DMS 273 treated with DMSO at 0.1 percent for 48 hours (cell line): Measurements from ENCODE around the gene MOGAT2.
"Not testable (repeated sequence)": the region's sequence is repeated elsewhere in the genome, so short reads cannot be mapped to it uniquely, and the experiment has no call there.

Experiments
- DNase-seq: peaks from one replicate; lab custom pipeline; 2025; lab: John Stamatoyannopoulos, UW

MOGAT2 gene

DNA sequence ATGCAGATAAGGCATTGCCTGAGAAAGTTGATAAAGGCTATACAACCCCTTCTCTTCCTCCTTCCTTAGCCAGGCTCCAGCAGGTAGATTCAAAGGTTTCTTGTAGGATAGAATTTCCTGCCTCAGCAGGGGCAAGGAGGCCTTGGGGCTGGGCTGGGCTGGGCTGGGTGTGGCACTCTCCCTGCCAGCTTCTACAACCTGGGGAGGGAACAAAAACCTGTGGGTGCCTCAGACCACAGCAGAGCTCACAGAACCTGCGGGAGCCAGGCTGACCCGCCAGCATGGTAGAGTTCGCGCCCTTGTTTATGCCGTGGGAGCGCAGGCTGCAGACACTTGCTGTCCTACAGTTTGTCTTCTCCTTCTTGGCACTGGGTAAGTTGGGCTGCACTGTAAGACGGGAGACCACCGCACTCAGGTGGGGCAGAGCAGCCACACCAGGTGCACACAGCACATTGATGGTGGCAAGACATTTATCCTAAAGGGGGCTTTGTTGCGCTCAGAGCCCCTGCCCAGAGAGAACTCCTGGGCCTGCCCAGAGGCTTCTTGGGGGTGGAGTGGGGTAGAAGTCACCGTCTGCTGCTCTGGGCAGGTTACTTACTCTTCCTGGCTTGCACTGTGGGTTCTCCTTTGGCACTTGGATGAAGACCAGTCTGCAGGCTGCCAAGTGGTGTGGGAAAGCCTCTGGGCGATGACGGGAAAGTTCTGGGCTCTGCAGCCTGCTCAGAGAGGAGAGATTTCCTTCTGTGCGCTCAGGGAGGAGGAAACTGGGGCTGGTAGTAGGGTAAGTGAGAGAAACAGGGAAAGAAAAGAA, at the start of gene MOGAT2:
TSS of gene MOGAT2 (plus strand) at position 231 of the 811 bp plus-strand sequence. CDS start at position 282, 51 bp downstream.
- no peak for DNase-seq

- no peak for DNase-seq
Measured at GRCh38 chr11:75668451-75669297, 49.0 kb upstream of the MOGAT2 start, which contains the start of gene MAP6. Gene MAP6, minus strand, starts transcription at chr11:75669038. Its CDS starts 669 bp downstream, at chr11:75668369.

DNA sequence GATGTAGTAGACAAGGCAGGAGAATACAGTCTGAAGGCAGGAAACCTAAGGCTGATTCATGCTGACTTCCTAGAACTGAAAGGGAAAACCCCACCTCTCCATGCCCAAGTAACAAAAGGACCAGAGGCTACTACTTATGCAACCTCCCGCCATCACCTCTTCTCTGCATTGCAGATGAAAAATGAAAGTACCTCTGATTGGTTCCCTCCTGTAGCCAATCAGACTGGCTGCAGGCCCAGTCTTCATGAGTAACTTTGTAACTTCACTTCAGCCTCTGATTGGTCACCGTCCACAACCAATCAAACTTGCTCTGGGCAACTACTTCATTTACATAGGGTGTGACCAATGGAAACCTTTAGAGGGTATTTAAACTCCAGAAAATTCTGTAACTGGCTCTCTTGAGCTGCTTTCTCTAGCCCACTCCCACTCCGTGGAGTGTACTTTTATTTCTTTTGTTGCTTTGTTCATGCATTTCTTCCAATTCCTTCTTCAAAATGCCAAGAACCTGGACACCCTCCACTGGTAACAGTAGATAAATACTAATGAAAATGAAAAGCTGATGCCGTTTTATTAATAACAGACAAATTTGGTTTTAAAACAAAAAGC, 43.6 kb upstream of the MOGAT2 start:
- DNase-seq, result no peak

DNA sequence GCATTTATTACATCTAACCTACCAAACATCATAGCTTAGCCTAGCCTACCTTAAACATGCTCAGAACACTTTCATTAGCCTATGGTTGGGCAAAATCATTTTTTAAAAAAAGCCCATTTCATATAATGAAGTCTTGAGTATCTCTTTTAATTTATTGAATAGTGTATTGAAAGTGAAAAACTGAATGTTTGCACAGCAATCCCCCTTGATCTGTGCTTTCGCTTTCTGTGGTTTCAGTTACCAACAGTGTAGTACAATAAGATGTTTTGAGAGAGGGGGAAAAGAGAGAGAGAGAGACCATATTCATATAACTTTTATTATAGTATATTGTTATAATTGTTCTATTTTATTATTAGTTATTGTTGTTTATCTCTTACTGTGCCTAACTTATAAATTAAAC, 40.4 kb upstream of the MOGAT2 start:
- DNase-seq, result no peak

DNA sequence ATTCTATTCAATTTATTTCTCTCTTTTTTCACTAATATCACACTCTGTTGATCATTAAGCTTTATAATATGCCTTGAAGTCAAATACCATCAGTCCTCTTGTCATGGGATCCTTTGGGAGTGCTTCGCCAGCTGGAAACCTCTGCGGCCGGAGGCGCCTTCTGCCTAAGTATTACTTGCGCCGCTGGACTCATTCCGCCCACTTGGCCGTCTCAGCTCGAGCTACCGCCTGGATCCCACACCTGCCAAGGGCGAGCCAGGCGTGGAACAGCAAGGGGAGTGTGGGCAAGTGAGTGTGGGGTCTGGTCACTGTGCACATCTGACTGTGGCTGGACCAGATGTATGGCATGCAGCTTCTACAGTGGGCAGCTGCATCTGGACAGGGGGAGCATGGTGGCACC, 39.7 kb upstream of the MOGAT2 start:
- no peak for DNase-seq

DNA sequence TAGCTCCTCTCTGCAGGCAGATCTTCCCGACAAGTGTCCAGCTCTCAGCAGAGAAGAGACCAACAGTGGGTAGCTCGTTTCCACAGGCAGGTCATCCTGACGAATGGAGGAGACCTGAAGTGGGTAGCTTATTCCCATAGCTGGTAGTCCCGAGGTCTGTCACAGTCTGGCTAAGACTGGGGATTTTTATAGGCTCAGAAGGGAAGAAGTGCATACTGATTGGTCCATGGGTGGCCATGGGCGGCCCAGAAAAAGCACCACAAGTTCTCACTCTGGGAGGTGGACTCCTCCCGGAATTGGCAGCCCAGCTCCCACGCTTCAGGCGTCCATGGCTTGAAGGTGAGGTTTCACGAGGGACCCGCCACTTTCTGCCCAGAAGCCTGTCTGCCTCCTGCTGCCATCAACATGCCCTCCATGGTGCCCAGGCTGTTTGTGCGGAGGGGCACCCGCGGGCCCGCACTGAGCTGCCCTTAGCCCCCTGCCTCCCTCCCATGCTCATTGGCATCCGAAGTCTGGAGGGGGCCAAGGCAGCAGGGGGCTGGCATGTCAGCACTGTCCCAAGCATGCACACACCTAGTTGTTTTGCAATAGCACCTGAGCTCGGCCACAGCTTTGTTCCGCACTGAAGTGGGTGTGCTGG, 38.9 kb upstream of the MOGAT2 start:
- no peak for DNase-seq

DNA sequence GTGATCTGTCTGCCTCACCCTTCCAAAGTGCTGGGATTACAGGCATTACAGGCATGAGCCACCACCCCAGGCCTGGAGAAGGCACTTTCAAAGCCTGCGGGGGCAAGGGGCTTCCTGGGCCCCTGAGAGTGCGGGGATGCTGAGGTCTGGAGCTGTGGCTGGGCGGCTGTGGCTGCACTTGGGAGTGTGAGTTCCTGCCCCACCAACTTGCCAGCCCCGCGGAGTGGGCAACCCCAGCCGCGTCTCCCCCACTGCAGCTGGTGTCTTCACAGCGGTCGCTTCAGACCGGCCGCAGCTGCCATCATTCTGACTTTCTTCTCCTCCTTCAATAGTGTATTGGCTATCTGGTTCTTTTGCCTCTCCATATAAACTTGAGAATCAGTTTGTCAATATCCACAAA, 38.1 kb upstream of the MOGAT2 start:
- DNase-seq, result no peak

DNA sequence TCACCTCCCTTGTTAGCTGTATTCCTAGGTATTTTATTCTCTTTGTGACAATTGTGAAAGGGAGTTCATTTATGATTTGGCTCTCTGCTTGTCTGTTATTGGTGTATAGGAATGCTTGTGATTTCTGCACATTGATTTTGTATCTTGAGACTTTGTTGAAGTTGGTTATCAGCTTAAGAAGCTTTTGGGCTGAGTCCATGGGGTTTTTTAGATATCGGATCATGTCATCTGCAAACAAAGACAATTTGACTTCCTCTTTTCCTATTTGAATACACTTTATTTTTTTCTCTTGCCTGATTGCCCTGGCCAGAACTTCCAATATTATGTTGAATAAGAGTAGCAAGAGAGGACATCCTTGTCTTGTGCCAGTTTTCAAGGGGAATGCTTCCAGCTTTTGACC, 33.8 kb upstream of the MOGAT2 start:
- DNase-seq, result not testable (repeated sequence)

DNA sequence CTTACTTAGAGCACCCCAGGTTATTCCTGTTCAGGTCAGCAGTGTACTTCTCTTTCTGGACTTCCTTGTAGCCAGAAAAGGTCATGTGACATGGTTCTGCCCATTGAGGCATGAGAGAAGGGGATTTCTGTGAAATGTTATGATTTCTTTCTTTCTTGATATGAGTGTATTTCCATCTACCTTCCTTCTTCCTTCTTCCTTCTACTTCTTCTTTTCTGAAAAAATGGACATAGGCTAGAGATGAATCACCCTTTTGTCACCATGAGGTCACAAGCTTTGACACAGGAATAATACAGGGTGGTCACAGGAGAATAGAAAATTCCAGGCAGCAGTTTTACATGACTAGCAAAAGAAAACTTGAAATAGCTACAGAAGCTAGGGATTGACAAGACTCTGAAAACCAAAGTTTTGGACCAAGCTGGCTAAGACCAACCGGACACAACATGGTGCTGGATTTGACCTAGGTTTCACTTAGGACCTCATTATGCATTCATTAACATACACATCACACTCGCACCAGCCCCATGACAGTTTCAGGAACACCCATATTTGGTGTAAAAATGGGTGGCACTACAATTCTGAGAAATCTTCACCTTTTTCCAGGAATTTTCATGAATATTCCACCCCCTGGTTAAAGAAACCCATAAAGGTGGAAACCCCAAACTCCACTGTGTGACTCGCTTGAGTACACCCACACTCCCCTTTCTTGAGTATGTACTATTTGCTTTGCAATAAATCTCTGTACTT, 27.6 kb upstream of the MOGAT2 start:
- DNase-seq, result no peak

DNA sequence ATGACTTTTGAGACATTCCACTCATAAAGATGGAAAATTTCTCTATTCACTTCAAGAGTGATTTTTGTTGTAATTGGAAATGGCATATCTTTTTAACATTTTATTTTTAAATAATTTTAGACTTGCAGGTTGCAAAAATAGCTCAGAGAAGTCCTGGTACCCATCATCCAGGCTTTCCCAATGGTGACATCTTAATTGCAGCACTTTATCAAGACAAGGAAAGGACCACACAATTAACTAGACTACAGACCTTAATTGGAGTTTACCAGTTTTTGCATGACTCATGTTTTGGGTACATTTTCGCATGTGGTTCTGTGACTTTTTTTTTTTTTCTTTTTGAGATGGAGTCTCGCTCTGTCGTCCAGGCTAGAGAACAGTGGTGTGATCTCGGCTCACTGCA, 25.8 kb upstream of the MOGAT2 start:
- DNase-seq, result no peak

- DNase-seq, result no peak
Measured at GRCh38 chr11:75697906-75698581, 19.6 kb upstream of the MOGAT2 start.

DNA sequence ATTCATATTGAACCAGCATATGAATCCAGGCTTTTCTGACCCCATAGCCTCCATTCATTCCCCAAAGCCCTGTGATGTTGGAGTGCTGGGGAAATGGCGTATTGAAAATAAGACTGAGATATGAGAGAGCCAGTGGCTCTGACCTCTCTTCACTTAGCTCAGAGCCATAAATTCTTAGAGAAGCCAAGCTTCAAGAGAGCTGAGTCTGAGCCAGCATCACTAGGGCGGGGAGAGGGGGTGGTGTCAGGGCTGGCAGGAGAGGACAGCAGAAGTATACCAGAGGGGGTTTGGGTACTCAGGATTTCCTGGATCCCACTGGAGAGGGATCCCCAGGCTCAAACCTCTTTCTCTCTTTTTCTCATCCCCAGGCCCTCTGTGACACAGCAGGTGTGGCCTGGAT, 16.7 kb upstream of the MOGAT2 start:
- no peak for DNase-seq

DNA sequence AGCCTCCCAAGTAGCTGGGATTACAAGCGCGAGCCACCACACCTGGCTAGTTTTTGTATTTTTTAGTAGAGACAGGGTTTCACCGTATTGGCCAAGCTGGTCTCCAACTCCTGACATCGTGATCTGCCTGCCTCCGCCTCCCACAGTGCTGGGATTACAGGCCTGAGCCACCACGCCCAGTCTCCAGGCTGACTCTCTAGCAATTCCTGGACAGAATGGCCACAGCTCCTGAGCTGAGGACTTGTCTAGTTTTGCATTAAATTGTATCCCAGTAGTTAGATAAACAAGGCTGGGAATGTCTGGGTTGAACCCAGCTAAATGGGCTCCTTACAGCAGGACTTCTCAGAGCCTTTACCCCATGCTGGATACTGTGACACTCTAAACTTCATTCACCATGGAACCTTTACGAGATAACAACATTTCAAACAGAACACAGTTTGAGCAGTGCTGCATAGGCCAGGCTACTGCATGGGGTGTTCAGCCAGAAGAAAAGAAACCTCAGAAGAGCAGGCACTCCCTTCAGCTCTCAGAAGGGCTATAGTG, 13.9 kb upstream of the MOGAT2 start:
- DNase-seq, result no peak

DNA sequence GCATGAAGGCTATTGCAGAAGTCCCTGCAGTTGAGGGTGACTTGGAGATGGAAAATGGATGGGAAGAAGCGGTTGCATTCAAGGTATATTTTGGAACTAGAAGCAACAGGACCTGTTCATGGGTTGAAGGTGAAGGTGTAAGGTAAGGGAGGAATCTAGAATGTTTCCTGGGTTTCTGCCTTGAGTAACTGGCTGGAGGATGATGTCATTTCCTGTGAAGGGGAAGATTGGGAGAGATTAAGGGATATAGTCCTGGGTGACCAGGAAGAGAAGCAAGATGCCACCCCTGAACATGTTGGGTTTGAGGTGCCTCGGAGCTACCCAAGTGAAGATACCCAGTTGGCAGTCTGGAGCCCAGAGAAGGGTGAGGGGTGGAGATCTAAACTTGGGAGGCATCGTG, 12.1 kb upstream of the MOGAT2 start:
- DNase-seq, result no peak

GRCh38 chr11:75706260-75706729, 11.3 kb upstream of the MOGAT2 start:
- peak; percentile 56 for DNase-seq

DNA sequence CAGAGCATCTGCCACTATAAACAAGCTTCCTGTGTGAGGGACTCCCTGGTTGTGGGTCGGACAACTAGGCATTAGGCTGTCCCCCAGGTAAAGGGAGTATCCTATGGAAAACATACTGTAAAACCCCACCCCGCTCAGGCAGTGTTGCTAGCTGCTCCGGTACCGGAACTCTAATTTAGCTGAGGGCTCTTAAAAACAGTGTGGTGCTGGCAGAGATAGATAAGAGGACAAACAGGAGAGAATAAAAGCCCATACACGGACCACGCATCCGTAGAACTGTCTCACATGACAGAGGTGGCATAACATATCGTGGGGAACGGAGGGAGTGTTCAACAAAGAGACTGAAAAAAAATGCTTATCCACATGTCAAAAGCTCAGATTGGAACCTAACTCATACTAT, 3.4 kb upstream of the MOGAT2 start:
- no peak for DNase-seq

DNA sequence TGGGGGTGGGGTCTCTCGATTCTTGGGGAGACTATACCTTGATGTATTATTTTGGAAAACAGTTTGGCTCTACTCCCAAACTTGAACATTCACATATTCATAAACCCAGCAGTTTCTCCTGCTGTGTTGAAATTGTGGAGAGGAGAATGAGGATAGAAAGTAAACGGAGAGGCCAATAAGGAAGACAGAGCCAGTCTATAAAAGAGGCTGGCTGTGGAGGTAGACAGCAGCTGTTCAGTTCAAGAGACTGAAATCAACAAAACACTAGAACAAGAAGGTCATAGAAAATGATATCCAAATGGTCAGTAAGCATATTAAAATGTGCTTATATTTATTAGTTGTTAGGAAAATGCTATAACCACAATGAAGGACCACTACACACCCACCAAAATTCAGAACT, 1.9 kb upstream of the MOGAT2 start:
- DNase-seq, result no peak

- DNase-seq, result no peak
Measured at GRCh38 chr11:75716659-75717058, 979 bp upstream of the MOGAT2 start.

- no peak for DNase-seq
Measured at GRCh38 chr11:75718419-75719339, 1.0 kb downstream of the MOGAT2 start.
